ENCODE results near the gene FGFBP3. TPM values are rescaled to one million over a fixed set of nuclear protein-coding genes. Genes with fewer than 3 reads are reported as not detected.

The FGFBP3 gene
- 1 to 10 TPM in 2 of 4 donors, under 1 TPM in 1, not detected in 1; 0.50 to 1.4 (median 1.2) TPM for total RNA-seq

DNA sequence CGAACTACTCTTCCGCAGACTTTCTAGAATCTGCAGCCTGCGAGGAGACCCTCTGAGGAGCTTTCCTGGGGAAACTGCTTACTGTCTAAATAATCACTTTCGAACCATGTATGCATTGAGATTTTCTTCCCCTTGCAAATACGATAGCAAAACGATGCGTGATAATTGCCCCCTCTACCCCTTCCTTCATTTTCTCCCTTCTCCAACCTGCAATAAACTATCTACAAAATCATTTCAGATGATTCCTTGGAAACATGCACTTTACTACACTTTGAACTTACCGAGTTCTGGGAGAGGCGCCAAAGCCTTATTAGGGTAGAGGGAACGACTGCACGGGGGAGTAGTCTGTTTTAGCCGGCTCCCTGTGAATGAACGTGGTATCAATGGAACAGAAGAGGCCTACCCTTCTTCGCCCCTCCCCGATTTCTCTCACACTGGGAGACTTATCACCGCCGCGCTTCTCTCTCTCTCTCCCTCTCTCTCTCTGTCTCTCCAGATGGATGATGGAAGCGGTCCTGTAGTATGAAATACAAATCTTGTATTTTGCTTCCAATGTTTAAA, at the start of gene FGFBP3:
TSS of gene FGFBP3 (minus strand) at position 370 of the 561 bp plus-strand sequence. CDS start 517 bp downstream, outside the sequence.
- no peaks in the 10 kb centered on the region for H3K9me3 ChIP-seq
- ATAC-seq = peak; percentile 10
- H3K4me1 ChIP-seq = peaks cover 0 to 29% (median 0%) of the 10 kb centered on the region in 3 donors
- TF ChIP-seq POLR2AphosphoS5 (IDR thresholded peaks at IDR 0.05) (no peak), CTCF (IDR thresholded peaks at IDR 0.05) (no peak), POLR2A (IDR thresholded peaks at IDR 0.05) (no peak), EP300 (IDR thresholded peaks at IDR 0.05) (no peak)
- H3K36me3 ChIP-seq = no peaks in the 10 kb centered on the region
- peak within 1 kb of the TSS in 3 of 4 donors; percentile 72 to 81 (median 77) for H3K27ac ChIP-seq
- H3K4me3 ChIP-seq = peak within 1 kb of the TSS; percentile 74 to 75
- WGBS, 2 donors (ENCODE audit: low coverage in 1 of 2) = 0% methylated on average over 14 to 15 of the region's 19 CpGs
- H3K27me3 ChIP-seq = no peaks in the 10 kb centered on the region

GRCh38 chr10:91957091-91957490, 47.8 kb upstream of the FGFBP3 start:
- Histone ChIP-seq H3K9me3 (no peaks in the 10 kb centered on the region), H3K36me3 (peaks cover 0 to 98% of the 10 kb centered on the region in 2 donors), H3K27me3 (no peaks in the 10 kb centered on the region), H3K4me3 (no peak overlapping the region), H3K27ac (no peak overlapping the region), H3K4me1 (no peaks in the 10 kb centered on the region)
- 100% methylated on average over 1 of the region's 1 CpG for WGBS, 2 donors (ENCODE audit: low coverage in 1 of 2)
- no peak for ATAC-seq
- TF ChIP-seq POLR2AphosphoS5 (IDR thresholded peaks at IDR 0.05) (no peak), CTCF (IDR thresholded peaks at IDR 0.05) (no peak), EP300 (IDR thresholded peaks at IDR 0.05) (no peak)

DNA sequence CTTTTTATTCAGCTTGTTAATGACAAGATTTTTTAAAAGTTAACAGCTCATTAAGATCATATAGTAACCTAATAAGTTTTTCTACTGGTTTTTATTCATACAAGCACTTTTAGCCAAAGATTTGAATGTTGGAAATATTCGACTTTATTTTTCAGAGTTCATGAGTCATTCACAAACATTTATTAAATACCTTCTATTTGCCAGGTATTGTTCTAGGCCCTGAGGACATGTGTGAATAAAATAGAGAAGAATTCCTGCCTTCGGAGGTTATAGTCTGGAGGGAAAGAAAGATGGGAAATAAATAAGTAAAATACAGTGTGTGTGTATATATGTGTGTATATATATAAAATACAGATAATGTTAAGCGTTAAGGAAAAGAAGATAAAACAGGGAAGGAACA, 45.8 kb upstream of the FGFBP3 start:
- no peak for ATAC-seq
- TF ChIP-seq POLR2A (IDR thresholded peaks at IDR 0.05) (no peak), EP300 (IDR thresholded peaks at IDR 0.05) (no peak), POLR2AphosphoS5 (IDR thresholded peaks at IDR 0.05) (no peak), CTCF (IDR thresholded peaks at IDR 0.05) (no peak)

GRCh38 chr10:91953600-91954160, 44.4 kb upstream of the FGFBP3 start:
- H3K4me3 ChIP-seq = no peak overlapping the region
- H3K4me1 ChIP-seq = no peaks in the 10 kb centered on the region
- no peak for ATAC-seq
- H3K36me3 ChIP-seq = peaks cover 0 to 88% of the 10 kb centered on the region in 2 donors
- no peaks in the 10 kb centered on the region for H3K27me3 ChIP-seq
- WGBS, 2 donors (ENCODE audit: low coverage in 1 of 2) = 89 to 100% methylated on average over 1 to 2 of the region's 2 CpGs
- no peak overlapping the region for H3K27ac ChIP-seq
- TF ChIP-seq POLR2A (IDR thresholded peaks at IDR 0.05) (no peak), CTCF (IDR thresholded peaks at IDR 0.05) (no peak), POLR2AphosphoS5 (IDR thresholded peaks at IDR 0.05) (no peak), EP300 (IDR thresholded peaks at IDR 0.05) (no peak)
- no peaks in the 10 kb centered on the region for H3K9me3 ChIP-seq

More for the DNA sequence above, 45.8 kb upstream of the FGFBP3 start:
- H3K36me3 ChIP-seq = peaks cover 0 to 93% of the 10 kb centered on the region in 2 donors
- WGBS, 2 donors (ENCODE audit: low coverage in 1 of 2) = 69 to 73% methylated on average over 3 of the region's 3 CpGs
- no peaks in the 10 kb centered on the region for H3K9me3 ChIP-seq
- H3K27me3 ChIP-seq = no peaks in the 10 kb centered on the region
- H3K4me1 ChIP-seq = no peaks in the 10 kb centered on the region
- H3K4me3 ChIP-seq = no peak overlapping the region
- no peak overlapping the region for H3K27ac ChIP-seq
